ENCODE results near the gene PNLDC1. TPM values are rescaled to one million over a fixed set of nuclear protein-coding genes. Genes with fewer than 3 reads are reported as not detected.
"Not testable (repeated sequence)": the region's sequence is repeated elsewhere in the genome, so short reads cannot be mapped to it uniquely, and the experiment has no call there.

The PNLDC1 gene
- total RNA-seq, 1 donor from 2014 or later, result not detected

DNA sequence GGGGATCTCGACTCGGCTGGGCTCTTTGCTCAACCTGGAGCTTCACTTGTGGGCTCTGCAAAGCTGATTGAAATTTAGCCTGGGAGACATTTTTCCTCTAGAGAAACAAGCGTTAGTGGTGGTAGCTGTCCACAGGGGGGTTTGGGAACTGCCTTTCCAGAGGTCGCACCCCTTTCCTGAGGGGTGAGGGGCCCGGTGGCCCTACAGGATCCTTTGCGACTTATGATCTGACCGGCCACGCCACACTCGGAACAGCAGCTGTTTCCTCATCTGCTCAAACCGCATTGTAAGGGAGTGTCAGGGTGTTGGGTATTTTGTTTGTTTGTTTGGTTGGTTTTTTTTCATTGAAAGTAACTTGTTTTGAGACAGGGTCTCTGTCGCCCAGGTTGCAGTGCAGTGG, 21.0 kb downstream of the PNLDC1 start:
- TF ChIP-seq, protein P1, sequence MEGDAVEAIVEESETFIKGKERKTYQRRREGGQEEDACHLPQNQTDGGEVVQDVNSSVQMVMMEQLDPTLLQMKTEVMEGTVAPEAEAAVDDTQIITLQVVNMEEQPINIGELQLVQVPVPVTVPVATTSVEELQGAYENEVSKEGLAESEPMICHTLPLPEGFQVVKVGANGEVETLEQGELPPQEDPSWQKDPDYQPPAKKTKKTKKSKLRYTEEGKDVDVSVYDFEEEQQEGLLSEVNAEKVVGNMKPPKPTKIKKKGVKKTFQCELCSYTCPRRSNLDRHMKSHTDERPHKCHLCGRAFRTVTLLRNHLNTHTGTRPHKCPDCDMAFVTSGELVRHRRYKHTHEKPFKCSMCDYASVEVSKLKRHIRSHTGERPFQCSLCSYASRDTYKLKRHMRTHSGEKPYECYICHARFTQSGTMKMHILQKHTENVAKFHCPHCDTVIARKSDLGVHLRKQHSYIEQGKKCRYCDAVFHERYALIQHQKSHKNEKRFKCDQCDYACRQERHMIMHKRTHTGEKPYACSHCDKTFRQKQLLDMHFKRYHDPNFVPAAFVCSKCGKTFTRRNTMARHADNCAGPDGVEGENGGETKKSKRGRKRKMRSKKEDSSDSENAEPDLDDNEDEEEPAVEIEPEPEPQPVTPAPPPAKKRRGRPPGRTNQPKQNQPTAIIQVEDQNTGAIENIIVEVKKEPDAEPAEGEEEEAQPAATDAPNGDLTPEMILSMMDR (IDR thresholded peaks at IDR 0.05), result no peak
- TF ChIP-seq POLR2A (IDR thresholded peaks at IDR 0.05) (no peak), POLR2AphosphoS5 (IDR thresholded peaks at IDR 0.05; ENCODE audit: insufficient read depth in 1 of 2, low read depth in 1 of 2) (no peak)
- Histone ChIP-seq H3K27me3 (no peaks in the 10 kb centered on the region), H3K27ac (no peak overlapping the region), H3K4me3 (no peak overlapping the region), H3K4me1 (no peaks in the 10 kb centered on the region), H3K9me3 (no peaks in the 10 kb centered on the region), H3K36me3 (no peaks in the 10 kb centered on the region)
- no peak for DNase-seq (ENCODE audit: extremely low spot score in 2 of 2)
- intact Hi-C loops (cut with DNase I), result no loop called here

DNA sequence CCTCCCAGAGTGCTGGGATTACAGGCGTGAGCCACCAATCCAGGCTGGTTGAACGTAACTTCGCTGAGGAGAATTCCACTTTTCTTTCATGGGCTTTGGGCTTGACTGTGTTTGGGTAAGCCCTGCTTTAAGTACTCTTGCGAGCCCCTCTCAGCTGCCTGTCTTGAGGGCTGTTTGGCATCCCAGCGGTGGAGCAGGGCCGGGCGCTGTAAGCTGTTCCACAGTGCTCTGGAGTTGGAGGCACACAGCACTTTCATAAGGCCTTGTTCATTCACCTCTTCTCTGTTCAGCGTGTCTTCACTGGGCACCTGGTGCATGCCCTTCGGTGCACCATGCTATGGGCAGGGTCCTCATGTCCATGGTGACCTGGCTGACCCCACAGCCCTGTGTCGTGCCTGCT, 21.6 kb downstream of the PNLDC1 start:
- no peaks in the 10 kb centered on the region for H3K36me3 ChIP-seq
- H3K27me3 ChIP-seq, result no peaks in the 10 kb centered on the region
- TF ChIP-seq POLR2A (IDR thresholded peaks at IDR 0.05) (no peak), POLR2AphosphoS5 (IDR thresholded peaks at IDR 0.05; ENCODE audit: insufficient read depth in 1 of 2, low read depth in 1 of 2) (no peak)
- TF ChIP-seq, protein P1 (IDR thresholded peaks at IDR 0.05), result no peak
- no peak for DNase-seq (ENCODE audit: extremely low spot score in 2 of 2)
- no peak overlapping the region for H3K4me3 ChIP-seq
- no peaks in the 10 kb centered on the region for H3K9me3 ChIP-seq
- H3K27ac ChIP-seq, result no peak overlapping the region
- no peaks in the 10 kb centered on the region for H3K4me1 ChIP-seq
- intact Hi-C loops (cut with DNase I), result no loop called here

DNA sequence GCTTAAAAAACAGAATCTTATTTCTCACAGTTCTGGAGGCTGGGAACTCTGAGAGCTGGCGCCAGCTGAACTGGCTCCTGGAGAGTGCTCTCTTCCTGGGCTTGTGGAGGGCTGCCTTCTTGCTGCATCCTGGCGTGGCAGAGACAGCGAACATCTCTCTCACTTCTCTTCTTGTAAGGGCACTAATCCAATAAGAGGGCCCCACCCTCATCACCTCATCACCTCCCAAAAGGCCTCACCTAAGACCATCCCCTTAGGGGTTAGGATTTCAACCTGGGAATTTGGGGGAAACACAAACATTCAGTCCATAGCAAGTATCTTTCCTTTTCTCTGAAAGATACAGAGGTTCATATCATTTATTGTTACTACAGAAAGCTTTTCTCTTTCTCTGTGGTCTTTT, 23.9 kb downstream of the PNLDC1 start:
- Histone ChIP-seq H3K27ac (no peak overlapping the region), H3K4me1 (no peaks in the 10 kb centered on the region), H3K27me3 (no peaks in the 10 kb centered on the region), H3K4me3 (no peak overlapping the region), H3K9me3 (no peaks in the 10 kb centered on the region), H3K36me3 (no peaks in the 10 kb centered on the region)
- intact Hi-C loops (cut with DNase I), result no loop called here
- no peak for DNase-seq (ENCODE audit: extremely low spot score in 2 of 2)
- TF ChIP-seq POLR2AphosphoS5 (IDR thresholded peaks at IDR 0.05; ENCODE audit: insufficient read depth in 1 of 2, low read depth in 1 of 2) (no peak), POLR2A (IDR thresholded peaks at IDR 0.05) (no peak)
- TF ChIP-seq, protein P1 (IDR thresholded peaks at IDR 0.05), result no peak

DNA sequence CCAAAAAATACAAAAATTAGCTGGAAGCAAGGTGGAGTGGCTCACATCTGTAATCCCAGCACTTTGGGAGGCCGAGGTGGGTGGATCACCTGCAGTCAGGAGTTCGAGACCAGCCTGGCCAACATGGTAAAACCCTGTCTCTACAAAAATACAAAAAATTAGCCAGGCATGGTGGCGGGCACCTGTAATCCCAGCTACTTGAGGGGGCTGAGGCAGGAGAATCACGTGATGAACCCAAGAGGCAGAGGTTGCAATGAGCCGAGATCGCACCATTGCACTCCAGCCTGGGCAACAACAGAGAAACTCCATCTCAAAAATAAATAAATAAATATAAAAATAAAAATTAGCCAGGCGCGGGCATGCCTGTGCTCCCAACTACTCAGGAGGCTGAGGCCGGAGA, 24.6 kb downstream of the PNLDC1 start:
- intact Hi-C loops (cut with DNase I); DNase-seq (ENCODE audit: extremely low spot score in 2 of 2); H3K4me3 ChIP-seq; H3K9me3 ChIP-seq; H3K4me1 ChIP-seq; H3K27ac ChIP-seq; H3K36me3 ChIP-seq; H3K27me3 ChIP-seq: not testable (repeated sequence)

DNA sequence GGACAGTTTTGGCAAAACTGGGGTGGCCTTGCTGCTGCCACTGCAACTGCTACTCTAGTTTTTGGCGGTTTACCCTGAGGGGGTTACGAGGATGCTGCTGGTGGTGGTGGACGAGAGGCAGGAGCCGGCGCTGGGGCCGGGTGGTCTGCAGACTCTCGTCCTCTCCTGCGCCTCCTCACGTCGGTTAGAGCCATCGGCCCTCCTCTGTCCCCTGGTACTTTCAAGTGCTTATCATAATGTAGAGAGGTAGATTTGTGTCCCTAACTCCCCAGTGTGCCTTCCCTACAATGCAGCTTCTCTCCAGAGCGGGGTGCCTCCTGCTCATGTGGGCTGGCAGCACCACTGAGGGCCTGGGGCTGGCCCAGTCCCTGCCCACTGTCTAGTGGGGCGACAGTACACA, 25.9 kb downstream of the PNLDC1 start:
- Histone ChIP-seq H3K4me3 (no peak overlapping the region), H3K9me3 (no peaks in the 10 kb centered on the region), H3K36me3 (no peaks in the 10 kb centered on the region), H3K4me1 (no peaks in the 10 kb centered on the region), H3K27ac (no peak overlapping the region), H3K27me3 (no peaks in the 10 kb centered on the region)
- no peak for DNase-seq (ENCODE audit: extremely low spot score in 2 of 2)
- intact Hi-C loops (cut with DNase I), result no loop called here
- TF ChIP-seq, protein P1 (IDR thresholded peaks at IDR 0.05), result no peak
- TF ChIP-seq POLR2AphosphoS5 (IDR thresholded peaks at IDR 0.05; ENCODE audit: insufficient read depth in 1 of 2, low read depth in 1 of 2), result no peak
- TF ChIP-seq POLR2A (IDR thresholded peaks at IDR 0.05), result no peak

Measured in vagina (tissue), 2 donors.